HEK293 (cell line): ENCODE data around the gene CRYBA2.

Experiments used
- KLF9 ChIP-seq: fragments of 450-650 bp; formaldehyde crosslinking; IDR thresholded peaks from 2 replicates; pipeline ENCODE4 v1.5.1; 2016; ENCODE audit warnings: missing biosample characterization, missing genetic modification characterization, low read depth
- PRDM1 ChIP-seq: fragments of 450-650 bp; formaldehyde crosslinking; IDR thresholded peaks from 2 replicates; pipeline ENCODE4; 2016; ENCODE audit warnings: missing biosample characterization, missing genetic modification characterization
- RBAK ChIP-seq: fragments of 450-650 bp; formaldehyde crosslinking; IDR thresholded peaks from 2 replicates; pipeline ENCODE4 v1.5.1; 2016; ENCODE audit warnings: missing biosample characterization, missing genetic modification characterization
- SP2 ChIP-seq: fragments of 450-650 bp; formaldehyde crosslinking; IDR thresholded peaks from 2 replicates; pipeline ENCODE4 v1.5.1; 2016; ENCODE audit warnings: missing biosample characterization, missing genetic modification characterization
- YY1 ChIP-seq: fragments of 450-650 bp; formaldehyde crosslinking; IDR thresholded peaks from 2 replicates; pipeline ENCODE4 v1.5.1; 2018; ENCODE audit warnings: missing biosample characterization, missing genetic modification characterization
- ZBTB17 ChIP-seq: fragments of 450-650 bp; formaldehyde crosslinking; IDR thresholded peaks from 2 replicates; pipeline ENCODE4 v1.5.1; 2016; ENCODE audit warnings: missing biosample characterization, missing genetic modification characterization
- ZBTB20 ChIP-seq: fragments of 450-650 bp; formaldehyde crosslinking; IDR thresholded peaks from 2 replicates; pipeline ENCODE4 v1.5.1; 2016; ENCODE audit warnings: missing biosample characterization, missing genetic modification characterization
- ZNF24 ChIP-seq: fragments of 450-650 bp; formaldehyde crosslinking; IDR thresholded peaks from 2 replicates; pipeline ENCODE4 v1.5.1; 2016; ENCODE audit warnings: missing biosample characterization, missing genetic modification characterization
- ZNF302 ChIP-seq: fragments of 450-650 bp; formaldehyde crosslinking; IDR thresholded peaks from 2 replicates; pipeline ENCODE4 v1.5.1; 2016; ENCODE audit warnings: missing biosample characterization, missing genetic modification characterization, low read depth
- ZNF670 ChIP-seq: fragments of 450-650 bp; formaldehyde crosslinking; IDR thresholded peaks from 2 replicates; pipeline ENCODE4 v1.5.1; 2016; ENCODE audit warnings: missing biosample characterization, missing genetic modification characterization, low read depth
- TF ChIP-seq, protein P1 (sequence below): fragments of 450-650 bp; formaldehyde crosslinking; conservative IDR thresholded peaks from 2 replicates; pipeline ENCODE4 v1.5.1; 2016; ENCODE audit warnings: low read depth, missing biosample characterization, missing genetic modification characterization
- TF ChIP-seq, protein P2 (sequence below): fragments of 450-650 bp; formaldehyde crosslinking; IDR thresholded peaks from 2 replicates; pipeline ENCODE4 v1.5.1; 2016; ENCODE audit warnings: missing biosample characterization, missing genetic modification characterization
- TF ChIP-seq, protein P3 (sequence below): fragments of 450-650 bp; formaldehyde crosslinking; IDR thresholded peaks from 2 replicates; pipeline ENCODE4 v1.5.1; 2017; ENCODE audit warnings: missing biosample characterization, missing genetic modification characterization
- TF ChIP-seq, protein P4 (sequence below): fragments of 450-650 bp; formaldehyde crosslinking; IDR thresholded peaks from 2 replicates; pipeline ENCODE4 v1.5.1; 2016; ENCODE audit warnings: missing biosample characterization, missing genetic modification characterization, low read depth

DNA sequence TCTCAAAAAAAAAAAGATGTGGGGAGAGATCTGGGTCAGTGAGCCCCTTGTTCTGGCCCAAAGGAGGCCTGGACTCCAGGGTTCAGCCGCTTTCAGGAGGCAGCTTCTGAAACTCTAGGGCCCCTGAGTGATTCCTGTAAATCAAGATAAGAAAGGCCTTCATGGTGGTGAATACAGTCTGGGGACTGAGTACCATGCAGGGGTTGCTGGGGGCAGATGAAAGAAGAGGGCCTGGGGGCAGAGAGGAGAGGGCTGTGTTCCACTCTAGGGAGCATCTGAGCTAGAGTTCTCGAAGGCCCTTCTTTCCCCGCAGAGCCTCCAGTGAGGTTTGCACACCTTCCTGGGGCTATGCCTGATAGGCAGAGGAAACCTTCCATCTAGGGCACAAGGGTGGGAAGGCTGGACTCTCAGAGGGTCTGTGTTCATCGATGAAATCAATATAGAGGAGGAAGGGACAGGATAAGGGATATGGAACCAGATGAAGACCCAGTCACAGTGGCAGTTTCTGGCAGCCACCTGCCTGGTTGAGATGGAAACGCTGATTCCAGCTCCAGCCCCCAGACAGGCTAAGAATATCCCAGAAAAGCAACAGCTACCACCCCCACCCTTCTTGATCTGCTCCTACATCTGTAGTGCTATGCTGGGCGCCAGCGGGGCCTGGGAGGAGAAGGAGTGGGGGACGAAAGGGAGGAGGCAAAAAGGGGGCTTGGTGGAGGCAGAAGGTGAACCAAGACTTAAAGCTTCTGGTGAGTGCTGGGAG is 38.5 kb downstream of the CRYBA2 start:
- TF ChIP-seq ZNF670 (tag by site-specific recombination) (no peak), PRDM1 (tag by site-specific recombination) (no peak), YY1 (tag by site-specific recombination) (no peak), ZBTB20 (tag by site-specific recombination) (no peak), ZBTB17 (no peak), ZNF302 (tag by site-specific recombination) (no peak), KLF9 (tag by site-specific recombination) (no peak), ZNF24 (tag by site-specific recombination) (no peak), SP2 (tag by site-specific recombination) (no peak), RBAK (tag by site-specific recombination) (no peak)
- TF ChIP-seq, protein P1, sequence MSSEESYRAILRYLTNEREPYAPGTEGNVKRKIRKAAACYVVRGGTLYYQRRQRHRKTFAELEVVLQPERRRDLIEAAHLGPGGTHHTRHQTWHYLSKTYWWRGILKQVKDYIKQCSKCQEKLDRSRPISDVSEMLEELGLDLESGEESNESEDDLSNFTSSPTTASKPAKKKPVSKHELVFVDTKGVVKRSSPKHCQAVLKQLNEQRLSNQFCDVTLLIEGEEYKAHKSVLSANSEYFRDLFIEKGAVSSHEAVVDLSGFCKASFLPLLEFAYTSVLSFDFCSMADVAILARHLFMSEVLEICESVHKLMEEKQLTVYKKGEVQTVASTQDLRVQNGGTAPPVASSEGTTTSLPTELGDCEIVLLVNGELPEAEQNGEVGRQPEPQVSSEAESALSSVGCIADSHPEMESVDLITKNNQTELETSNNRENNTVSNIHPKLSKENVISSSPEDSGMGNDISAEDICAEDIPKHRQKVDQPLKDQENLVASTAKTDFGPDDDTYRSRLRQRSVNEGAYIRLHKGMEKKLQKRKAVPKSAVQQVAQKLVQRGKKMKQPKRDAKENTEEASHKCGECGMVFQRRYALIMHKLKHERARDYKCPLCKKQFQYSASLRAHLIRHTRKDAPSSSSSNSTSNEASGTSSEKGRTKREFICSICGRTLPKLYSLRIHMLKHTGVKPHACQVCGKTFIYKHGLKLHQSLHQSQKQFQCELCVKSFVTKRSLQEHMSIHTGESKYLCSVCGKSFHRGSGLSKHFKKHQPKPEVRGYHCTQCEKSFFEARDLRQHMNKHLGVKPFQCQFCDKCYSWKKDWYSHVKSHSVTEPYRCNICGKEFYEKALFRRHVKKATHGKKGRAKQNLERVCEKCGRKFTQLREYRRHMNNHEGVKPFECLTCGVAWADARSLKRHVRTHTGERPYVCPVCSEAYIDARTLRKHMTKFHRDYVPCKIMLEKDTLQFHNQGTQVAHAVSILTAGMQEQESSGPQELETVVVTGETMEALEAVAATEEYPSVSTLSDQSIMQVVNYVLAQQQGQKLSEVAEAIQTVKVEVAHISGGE: no peak
- TF ChIP-seq, protein P2, sequence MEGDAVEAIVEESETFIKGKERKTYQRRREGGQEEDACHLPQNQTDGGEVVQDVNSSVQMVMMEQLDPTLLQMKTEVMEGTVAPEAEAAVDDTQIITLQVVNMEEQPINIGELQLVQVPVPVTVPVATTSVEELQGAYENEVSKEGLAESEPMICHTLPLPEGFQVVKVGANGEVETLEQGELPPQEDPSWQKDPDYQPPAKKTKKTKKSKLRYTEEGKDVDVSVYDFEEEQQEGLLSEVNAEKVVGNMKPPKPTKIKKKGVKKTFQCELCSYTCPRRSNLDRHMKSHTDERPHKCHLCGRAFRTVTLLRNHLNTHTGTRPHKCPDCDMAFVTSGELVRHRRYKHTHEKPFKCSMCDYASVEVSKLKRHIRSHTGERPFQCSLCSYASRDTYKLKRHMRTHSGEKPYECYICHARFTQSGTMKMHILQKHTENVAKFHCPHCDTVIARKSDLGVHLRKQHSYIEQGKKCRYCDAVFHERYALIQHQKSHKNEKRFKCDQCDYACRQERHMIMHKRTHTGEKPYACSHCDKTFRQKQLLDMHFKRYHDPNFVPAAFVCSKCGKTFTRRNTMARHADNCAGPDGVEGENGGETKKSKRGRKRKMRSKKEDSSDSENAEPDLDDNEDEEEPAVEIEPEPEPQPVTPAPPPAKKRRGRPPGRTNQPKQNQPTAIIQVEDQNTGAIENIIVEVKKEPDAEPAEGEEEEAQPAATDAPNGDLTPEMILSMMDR (tag by site-specific recombination): no peak
- TF ChIP-seq, protein P3, sequence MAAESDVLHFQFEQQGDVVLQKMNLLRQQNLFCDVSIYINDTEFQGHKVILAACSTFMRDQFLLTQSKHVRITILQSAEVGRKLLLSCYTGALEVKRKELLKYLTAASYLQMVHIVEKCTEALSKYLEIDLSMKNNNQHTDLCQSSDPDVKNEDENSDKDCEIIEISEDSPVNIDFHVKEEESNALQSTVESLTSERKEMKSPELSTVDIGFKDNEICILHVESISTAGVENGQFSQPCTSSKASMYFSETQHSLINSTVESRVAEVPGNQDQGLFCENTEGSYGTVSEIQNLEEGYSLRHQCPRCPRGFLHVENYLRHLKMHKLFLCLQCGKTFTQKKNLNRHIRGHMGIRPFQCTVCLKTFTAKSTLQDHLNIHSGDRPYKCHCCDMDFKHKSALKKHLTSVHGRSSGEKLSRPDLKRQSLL (tag by site-specific recombination): no peak
- TF ChIP-seq, protein P4, sequence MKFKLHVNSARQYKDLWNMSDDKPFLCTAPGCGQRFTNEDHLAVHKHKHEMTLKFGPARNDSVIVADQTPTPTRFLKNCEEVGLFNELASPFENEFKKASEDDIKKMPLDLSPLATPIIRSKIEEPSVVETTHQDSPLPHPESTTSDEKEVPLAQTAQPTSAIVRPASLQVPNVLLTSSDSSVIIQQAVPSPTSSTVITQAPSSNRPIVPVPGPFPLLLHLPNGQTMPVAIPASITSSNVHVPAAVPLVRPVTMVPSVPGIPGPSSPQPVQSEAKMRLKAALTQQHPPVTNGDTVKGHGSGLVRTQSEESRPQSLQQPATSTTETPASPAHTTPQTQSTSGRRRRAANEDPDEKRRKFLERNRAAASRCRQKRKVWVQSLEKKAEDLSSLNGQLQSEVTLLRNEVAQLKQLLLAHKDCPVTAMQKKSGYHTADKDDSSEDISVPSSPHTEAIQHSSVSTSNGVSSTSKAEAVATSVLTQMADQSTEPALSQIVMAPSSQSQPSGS (tag by site-specific recombination): no peak
